GM18873 (cell line): Measurements from ENCODE around the gene SLC39A11.

Source experiments
- ATAC-seq: cut with Tn5 transposase; IDR thresholded peaks from one replicate; pipeline ENCODE4 v1.9.1; 2021; ENCODE audit warnings: mild to moderate bottlenecking, moderate library complexity, moderate number of reproducible peaks; ENCODE audit not compliant: unreplicated experiment, low FRiP score

SLC39A11 gene

GRCh38 chr17:73050797-73051196 lies 41.7 kb downstream of the SLC39A11 start:
- no peak for ATAC-seq

DNA sequence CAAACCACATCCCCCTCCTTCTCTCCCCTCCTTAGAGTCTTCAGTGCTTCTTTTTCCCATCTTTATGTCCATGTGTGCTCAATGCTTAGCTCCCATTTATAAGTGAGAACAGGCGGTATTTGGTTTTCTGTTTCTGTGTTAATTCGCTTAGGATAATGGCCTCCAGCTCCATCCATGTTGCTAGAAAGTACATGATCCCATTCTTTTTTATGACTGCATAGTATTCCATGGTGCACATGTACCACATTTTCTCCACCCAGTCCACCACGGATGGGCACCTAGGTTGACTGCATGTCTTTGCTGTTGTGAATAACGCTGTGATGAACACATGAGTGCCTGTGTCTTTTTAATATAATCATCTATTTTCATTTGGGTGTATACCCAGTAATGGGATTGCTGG lies 44.3 kb downstream of the SLC39A11 start:
- no peak for ATAC-seq

DNA sequence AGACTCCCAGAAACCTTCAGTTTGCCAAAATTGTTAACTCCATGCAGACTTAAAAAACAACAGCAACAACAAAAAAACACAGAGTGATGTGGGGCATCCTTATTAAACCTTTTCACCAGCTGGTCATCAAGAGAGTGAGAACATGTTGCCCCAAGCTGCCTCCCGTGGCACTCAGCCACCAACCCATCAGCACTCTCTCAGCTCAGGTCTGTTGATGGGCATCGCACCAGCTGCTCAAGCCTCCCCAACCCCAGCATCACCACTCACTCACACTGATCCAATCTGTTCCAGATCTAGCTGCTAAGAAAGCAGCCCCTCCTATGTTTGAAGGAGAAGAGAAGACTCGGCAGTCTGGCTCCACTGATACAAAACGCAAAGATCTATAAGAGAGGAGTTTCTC lies 46.8 kb downstream of the SLC39A11 start:
- no peak for ATAC-seq

- no peak for ATAC-seq
These were observed 48.6 kb downstream of the SLC39A11 start for GRCh38 chr17:73043686-73044581.

DNA sequence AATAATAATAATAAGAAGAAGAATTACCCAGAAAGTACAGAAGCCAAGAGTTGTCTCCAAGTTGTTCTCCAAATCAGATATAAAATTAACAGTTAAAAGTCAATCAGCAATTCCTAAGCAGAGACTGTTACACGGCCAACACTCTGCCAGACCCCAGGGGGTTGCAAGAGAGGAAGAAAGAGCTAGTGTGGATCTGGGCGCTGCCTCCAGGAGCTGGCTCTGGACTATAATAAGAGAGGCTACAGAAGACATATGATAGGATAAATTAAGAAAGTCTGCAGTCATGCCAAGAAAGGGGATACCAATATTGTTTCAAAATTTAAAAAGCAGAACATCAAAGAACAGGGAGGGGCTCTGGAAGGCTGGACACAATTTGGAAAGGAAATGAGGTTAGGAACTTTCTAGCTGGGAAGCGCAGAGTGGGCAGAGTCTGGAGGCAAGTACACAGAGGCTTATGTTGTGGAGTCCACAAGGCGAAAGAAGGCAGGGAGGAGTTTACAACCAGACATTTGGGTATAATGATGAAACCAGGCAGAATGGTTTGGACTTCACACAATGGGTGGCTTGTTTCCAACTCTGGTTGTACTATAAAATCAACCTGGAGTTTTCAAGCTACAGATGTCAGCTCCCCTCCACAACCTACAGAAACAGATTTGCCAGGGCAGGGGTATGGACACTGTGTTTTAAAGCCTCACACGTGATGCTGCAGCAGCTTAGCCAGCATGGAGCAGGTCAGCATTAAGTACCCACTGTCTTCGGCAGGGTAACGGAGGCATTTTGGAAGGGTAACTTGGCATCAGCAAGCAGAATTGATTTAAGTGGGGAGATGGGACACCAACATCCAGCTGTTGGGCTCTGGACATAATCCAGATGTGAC lies 49.4 kb downstream of the SLC39A11 start:
- ATAC-seq = no peak

DNA sequence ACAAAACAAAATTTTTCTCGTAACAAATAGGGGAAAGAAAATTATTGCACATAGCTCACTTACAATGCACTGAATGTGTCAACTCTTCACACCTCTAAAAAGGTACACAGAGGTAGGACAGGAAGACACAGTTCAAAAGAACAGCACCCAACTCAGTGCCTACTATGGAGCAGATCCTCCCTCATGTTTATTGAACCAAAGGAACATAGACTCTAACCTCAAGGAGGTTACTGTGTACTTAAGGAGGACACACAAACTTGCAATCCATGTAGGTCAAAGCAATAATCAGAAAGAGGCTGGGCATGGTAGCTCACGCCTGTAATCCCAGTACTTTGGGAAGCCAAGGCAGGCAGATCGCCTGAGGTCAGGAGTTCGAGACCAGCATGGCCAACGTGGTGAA lies 50.3 kb downstream of the SLC39A11 start:
- ATAC-seq = no peak

- ATAC-seq = no peak
These were observed 53.2 kb downstream of the SLC39A11 start for GRCh38 chr17:73039282-73039681.

DNA sequence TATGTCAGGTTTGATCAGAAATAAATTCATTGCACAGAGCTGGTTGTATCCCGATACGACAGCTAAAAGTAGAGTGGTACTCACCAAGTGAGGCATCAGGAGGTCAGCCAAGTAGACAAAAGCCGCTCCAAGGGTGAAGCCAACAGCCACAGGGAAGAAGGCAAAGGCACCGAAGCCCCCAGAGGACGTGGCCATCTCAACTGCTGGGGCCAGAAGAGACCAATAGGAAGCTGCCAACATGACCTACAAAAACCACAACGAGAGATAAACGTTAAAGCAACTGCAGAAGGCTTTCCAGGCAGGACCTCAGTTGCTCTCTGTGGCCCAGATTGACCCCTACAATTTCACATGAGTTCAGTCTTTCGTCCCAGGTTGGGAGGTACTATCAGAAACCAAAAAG lies 61.0 kb downstream of the SLC39A11 start:
- ATAC-seq = no peak

GRCh38 chr17:73030995-73031394 lies 61.5 kb downstream of the SLC39A11 start:
- no peak for ATAC-seq

DNA sequence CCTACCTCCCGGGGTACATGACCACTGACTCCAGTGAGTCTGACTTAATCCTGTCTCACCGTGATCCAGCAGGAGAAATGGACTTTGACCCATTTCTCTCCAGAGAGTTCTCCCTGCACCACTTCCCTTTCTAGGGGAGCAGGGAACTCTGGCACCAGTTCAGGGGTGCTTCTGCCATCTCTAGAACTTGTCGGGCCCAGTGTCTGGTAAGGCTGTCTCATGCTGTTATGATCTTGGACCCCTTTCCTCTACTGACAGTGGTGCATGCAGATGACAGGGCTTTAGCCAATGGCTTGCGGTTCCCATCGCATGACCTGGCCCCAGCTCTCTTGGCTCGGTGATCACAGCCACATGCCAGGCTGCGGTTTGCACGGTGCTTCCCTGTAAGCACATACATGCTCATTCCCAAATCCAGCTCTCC lies 62.0 kb downstream of the SLC39A11 start:
- ATAC-seq = no peak

- no peak for ATAC-seq
These were observed 62.5 kb downstream of the SLC39A11 start for GRCh38 chr17:73029991-73030390.

GRCh38 chr17:73029021-73029420 lies 63.5 kb downstream of the SLC39A11 start:
- no peak for ATAC-seq

DNA sequence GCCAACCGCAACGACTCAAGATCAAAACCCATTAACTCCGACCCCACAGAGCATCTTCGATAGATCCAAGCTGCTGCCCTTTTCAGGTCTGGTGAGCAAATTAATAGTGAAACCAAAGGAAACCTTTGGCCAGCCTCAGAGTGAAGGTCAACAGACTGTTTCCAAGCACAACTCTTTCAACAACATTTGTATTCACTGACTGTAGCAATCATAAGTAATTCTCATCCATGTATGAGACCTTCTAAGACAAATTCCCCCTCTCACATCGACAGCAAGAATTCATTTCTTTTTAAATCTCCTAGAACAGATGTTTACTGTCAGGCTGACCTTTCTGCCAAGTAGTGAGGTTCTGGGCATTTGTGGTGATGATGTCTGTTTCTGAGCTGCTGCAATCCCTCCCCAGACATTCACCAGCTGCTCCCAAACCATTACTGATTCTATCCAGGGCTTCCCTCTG lies 64.2 kb downstream of the SLC39A11 start:
- no peak for ATAC-seq

GRCh38 chr17:73027130-73027741 lies 65.3 kb downstream of the SLC39A11 start:
- ATAC-seq = no peak

- ATAC-seq = no peak
These were observed 67.4 kb downstream of the SLC39A11 start for GRCh38 chr17:73025041-73025560.

- no peak for ATAC-seq
These were observed 68.7 kb downstream of the SLC39A11 start for GRCh38 chr17:73023759-73024158.

GRCh38 chr17:73022694-73023093 lies 69.8 kb downstream of the SLC39A11 start:
- ATAC-seq = no peak

DNA sequence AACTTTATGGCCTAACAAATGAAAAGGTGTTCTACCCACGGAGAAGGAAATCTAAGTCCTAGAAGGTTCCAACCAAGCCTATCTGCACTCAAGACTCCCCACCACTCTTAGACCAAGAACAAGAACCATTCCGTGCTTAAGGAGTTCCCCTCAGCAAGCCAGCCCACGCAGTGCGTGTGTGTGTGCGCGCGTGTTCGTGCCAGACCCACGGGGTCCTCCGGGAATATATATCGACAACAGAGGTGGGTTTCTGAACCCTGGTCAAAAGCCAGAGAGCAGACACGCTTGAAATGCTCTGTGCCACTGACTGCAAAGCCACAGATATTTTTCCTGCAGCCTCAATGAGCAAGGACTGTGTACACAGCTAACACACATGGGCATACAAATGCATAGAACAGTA lies 70.7 kb downstream of the SLC39A11 start:
- ATAC-seq = no peak

DNA sequence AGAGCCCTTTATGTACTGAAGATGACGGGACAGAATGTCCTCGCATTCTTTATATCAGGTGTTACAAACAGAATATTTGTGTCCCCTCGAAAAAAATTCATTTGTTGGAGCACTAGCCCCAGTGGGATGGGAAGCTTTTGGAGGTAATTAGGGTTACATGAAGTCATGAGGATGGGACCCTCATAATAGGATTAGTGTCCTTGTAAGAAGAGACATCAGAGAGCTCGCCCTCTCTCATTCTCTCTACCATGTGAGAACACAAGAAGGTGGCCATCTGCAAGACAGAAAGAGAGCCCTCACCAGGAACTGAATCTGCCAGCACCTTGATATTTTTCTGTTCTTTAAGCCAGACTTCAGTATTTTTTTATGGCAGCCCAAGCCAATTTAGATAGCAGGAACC lies 72.4 kb downstream of the SLC39A11 start:
- no peak for ATAC-seq

DNA sequence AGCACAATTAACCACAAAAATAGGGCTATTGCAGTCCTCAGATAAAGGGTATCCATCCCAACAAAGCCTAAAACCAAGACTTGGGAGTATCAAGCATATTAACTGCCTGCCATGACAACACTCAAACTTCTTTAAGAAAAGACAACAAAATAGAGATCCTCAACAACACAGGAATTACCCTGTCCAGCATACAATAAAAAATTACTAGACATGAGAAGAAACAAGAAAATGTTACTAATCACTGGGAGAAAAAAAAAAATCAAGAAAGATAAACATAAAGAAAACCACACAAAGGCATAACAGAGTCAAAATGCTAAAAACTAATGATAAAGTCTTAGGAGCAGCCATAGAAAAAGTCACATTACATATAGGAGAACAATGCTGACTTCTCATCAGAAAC lies 73.9 kb downstream of the SLC39A11 start:
- no peak for ATAC-seq

- no peak for ATAC-seq
These were observed 74.8 kb downstream of the SLC39A11 start for GRCh38 chr17:73017658-73018057.
